OCI-LY7 (cell line): ENCODE measurements around the gene FOXP1. TPM values are rescaled to one million over a fixed set of nuclear protein-coding genes. Genes with fewer than 3 reads are reported as not detected.

Experiments
- BruUV-seq: library from RNA; stranded (reverse); fragments of 400-500 nt; replicated peaks from 2 replicates; lab custom pipeline; 2021; lab: Mats Ljungman, UMichigan
- CTCF ChIA-PET: fragments of 300-600 bp; sonication (Branson Sonifier 250); formaldehyde crosslinking; loops from one replicate; lab custom pipeline; 2022; ENCODE audit warnings: antibody characterized with exemption; ENCODE audit not compliant: unreplicated experiment; lab: Charles Lee
- POLR2A ChIA-PET: fragments of 300-600 bp; sonication (Branson Sonifier 250); formaldehyde crosslinking; loops from one replicate; lab custom pipeline; 2022; ENCODE audit warnings: antibody characterized with exemption; lab: Charles Lee
- DNase-seq: peaks from one replicate; pipeline ENCODE4 v3.0.0-alpha.2; 2015; ENCODE audit warnings: low spot score
- H2AFZ ChIP-seq: fragments of 200-600 bp; sonication (generic), shearing (Covaris generic); 2 replicates; pipeline ENCODE4 v1.6.1; 2014; ENCODE audit warnings: mild to moderate bottlenecking, antibody characterized with exemption, low read length, moderate library complexity
- H3K27ac ChIP-seq: fragments of 200-600 bp; sonication (generic); 2 replicates; pipeline ENCODE4 v1.5.1; 2014; ENCODE audit warnings: mixed run types, low read depth, mild to moderate bottlenecking, moderate library complexity, low read length, inconsistent platforms; ENCODE audit not compliant: poor library complexity, severe bottlenecking
- H3K36me3 ChIP-seq: fragments of 200-600 bp; sonication (generic); 2 replicates; pipeline ENCODE4 v1.6.1; 2014; ENCODE audit warnings: mild to moderate bottlenecking, antibody characterized with exemption, low read length, moderate library complexity, mixed read lengths; ENCODE audit not compliant: insufficient read depth
- H3K4me1 ChIP-seq: fragments of 200-600 bp; sonication (generic); 2 replicates; pipeline ENCODE4 v1.5.1; 2014; ENCODE audit warnings: mild to moderate bottlenecking, low read length; ENCODE audit not compliant: insufficient read depth, poor library complexity, severe bottlenecking
- H3K4me2 ChIP-seq: fragments of 200-600 bp; sonication (generic); 2 replicates; pipeline ENCODE4 v1.6.1; 2014; ENCODE audit warnings: mild to moderate bottlenecking, low read length
- H3K4me3 ChIP-seq: fragments of 200-600 bp; sonication (generic); 2 replicates; pipeline ENCODE4 v1.5.1; 2014; ENCODE audit warnings: mild to moderate bottlenecking, low read depth, low read length; ENCODE audit not compliant: poor library complexity, severe bottlenecking
- H3K79me2 ChIP-seq: fragments of 200-600 bp; sonication (generic); 2 replicates; pipeline ENCODE4 v1.6.1; 2016; ENCODE audit warnings: low read depth, mild to moderate bottlenecking, low read length, moderate library complexity, mixed read lengths; ENCODE audit not compliant: insufficient read depth
- H3K9me2 ChIP-seq: fragments of 200-600 bp; sonication (generic); 2 replicates; pipeline ENCODE4 v1.6.1; 2016; ENCODE audit warnings: mild to moderate bottlenecking, low read length, mixed read lengths; ENCODE audit not compliant: insufficient read depth
- H3K9me3 ChIP-seq: fragments of 200-600 bp; sonication (generic); 2 replicates; pipeline ENCODE4 v1.6.1; 2014; ENCODE audit warnings: mild to moderate bottlenecking, mixed run types, low read length, mixed read lengths
- H4K20me1 ChIP-seq: fragments of 200-600 bp; sonication (generic); 2 replicates; pipeline ENCODE4 v1.6.1; 2014; ENCODE audit warnings: mild to moderate bottlenecking, antibody characterized with exemption, low read length, moderate library complexity, mixed read lengths; ENCODE audit not compliant: insufficient read depth
- EZH2phosphoT487 ChIP-seq: fragments of 200-600 bp; sonication (generic); IDR thresholded peaks from 2 replicates; pipeline ENCODE4 v1.6.1; 2018; ENCODE audit warnings: low read depth, borderline replicate concordance, mild to moderate bottlenecking, mixed run types, antibody characterized with exemption, low read length, moderate library complexity, mixed read lengths
- intact Hi-C: fragments of 100-400 bp; cut with micrococcal nuclease; formaldehyde crosslinking; loops from one replicate; pipeline ENCODE4 v1.10.0; 2022; ENCODE audit not compliant: unreplicated experiment
- total RNA-seq, 2 experiments: library from RNA; depleted of rRNA in 1 of 2; stranded (reverse); fragments of >200 nt in 1 of 2; shearing (Covaris generic) in 1 of 2; gene quantifications; 2 replicates each; pipeline ENCODE4 v1.2.3, GENCODE V29; 2014 to 2022
- TF ChIP-seq, protein P1 (sequence below): fragments of 200-600 bp; sonication (generic); conservative IDR thresholded peaks from 2 replicates; pipeline ENCODE4 v1.5.1; 2014; ENCODE audit warnings: mild to moderate bottlenecking, antibody characterized with exemption, low read length, moderate library complexity, mixed read lengths

Gene FOXP1
- total RNA-seq, 2 experiments from 2014 or later: 87.3 to 151 TPM

DNA sequence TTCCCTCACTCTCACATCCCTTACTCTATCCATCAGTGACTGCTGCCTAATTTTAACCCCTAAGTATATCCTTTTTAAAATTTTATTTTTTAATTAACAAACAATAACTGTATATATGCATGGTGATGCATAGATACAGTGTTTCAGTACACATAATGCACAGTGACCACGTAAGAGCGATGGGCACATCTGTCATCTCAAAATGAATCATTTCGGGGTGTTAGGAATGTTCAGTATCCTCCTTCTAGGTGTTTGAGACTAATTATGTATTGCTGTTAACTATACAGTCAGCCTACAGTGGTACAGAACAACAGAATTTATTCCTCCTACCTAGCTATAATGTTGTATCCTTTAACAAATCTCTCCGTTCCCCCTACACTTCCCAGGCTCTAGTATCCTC lies 307.0 kb downstream of the FOXP1 start:
- intact Hi-C loops: no loop called here
- H3K4me1 ChIP-seq: no peaks in the 10 kb centered on the region
- no peak overlapping the region for H3K4me2 ChIP-seq
- no peak overlapping the region for H3K4me3 ChIP-seq
- no peak for DNase-seq
- no peaks in the 10 kb centered on the region for H3K9me2 ChIP-seq
- H2AFZ ChIP-seq: no peak overlapping the region
- ChIA-PET POLR2A (interaction anchor here (1.6 kb wide), 1 partner anchor 34 kb away, joined by 3 read pairs; no protein-coding TSS in a partner anchor), CTCF (no interaction called here)
- no peaks in the 10 kb centered on the region for H3K79me2 ChIP-seq
- H3K9me3 ChIP-seq: no peaks in the 10 kb centered on the region
- no TSS peak for BruUV-seq
- TF ChIP-seq, protein P1, sequence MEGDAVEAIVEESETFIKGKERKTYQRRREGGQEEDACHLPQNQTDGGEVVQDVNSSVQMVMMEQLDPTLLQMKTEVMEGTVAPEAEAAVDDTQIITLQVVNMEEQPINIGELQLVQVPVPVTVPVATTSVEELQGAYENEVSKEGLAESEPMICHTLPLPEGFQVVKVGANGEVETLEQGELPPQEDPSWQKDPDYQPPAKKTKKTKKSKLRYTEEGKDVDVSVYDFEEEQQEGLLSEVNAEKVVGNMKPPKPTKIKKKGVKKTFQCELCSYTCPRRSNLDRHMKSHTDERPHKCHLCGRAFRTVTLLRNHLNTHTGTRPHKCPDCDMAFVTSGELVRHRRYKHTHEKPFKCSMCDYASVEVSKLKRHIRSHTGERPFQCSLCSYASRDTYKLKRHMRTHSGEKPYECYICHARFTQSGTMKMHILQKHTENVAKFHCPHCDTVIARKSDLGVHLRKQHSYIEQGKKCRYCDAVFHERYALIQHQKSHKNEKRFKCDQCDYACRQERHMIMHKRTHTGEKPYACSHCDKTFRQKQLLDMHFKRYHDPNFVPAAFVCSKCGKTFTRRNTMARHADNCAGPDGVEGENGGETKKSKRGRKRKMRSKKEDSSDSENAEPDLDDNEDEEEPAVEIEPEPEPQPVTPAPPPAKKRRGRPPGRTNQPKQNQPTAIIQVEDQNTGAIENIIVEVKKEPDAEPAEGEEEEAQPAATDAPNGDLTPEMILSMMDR: no peak
- TF ChIP-seq EZH2phosphoT487: no peak
- no peak overlapping the region for H3K27ac ChIP-seq
- 0 out of 2 replicates have a peak, but pooled peaks cover 3% of the 10 kb centered on the region for H4K20me1 ChIP-seq
- no peaks in the 10 kb centered on the region for H3K36me3 ChIP-seq

DNA sequence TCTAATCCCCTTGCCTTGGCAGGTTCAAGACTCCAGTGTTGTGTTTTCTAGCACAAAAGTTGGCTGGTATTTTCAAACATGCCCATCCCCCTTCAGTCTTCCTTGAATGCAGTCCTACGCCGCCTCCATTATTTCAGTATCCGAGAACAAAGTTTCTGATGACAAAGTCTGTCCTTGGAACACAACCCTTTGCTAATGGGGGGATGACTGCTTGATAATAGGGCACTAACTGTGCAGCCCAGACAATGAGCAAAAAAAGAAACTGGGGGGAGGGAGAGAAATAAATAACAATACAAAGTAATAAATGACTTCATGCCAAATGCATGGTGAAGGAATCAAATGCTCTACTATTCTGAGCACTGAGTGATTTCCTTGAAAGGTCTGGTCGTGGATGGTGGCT lies 310.1 kb downstream of the FOXP1 start:
- Histone ChIP-seq H3K9me3 (no peaks in the 10 kb centered on the region), H3K36me3 (no peaks in the 10 kb centered on the region), H4K20me1 (no peaks in the 10 kb centered on the region), H3K27ac (no peak overlapping the region), H3K79me2 (no peaks in the 10 kb centered on the region), H3K4me1 (no peaks in the 10 kb centered on the region), H3K4me2 (no peak overlapping the region), H3K9me2 (no peaks in the 10 kb centered on the region), H3K4me3 (no peak overlapping the region), H2AFZ (no peak overlapping the region)
- ChIA-PET CTCF (no interaction called here), POLR2A (no interaction called here)
- no peak for DNase-seq
- intact Hi-C loops: no loop called here
- TF ChIP-seq, protein P1: no peak
- BruUV-seq: no TSS peak

DNA sequence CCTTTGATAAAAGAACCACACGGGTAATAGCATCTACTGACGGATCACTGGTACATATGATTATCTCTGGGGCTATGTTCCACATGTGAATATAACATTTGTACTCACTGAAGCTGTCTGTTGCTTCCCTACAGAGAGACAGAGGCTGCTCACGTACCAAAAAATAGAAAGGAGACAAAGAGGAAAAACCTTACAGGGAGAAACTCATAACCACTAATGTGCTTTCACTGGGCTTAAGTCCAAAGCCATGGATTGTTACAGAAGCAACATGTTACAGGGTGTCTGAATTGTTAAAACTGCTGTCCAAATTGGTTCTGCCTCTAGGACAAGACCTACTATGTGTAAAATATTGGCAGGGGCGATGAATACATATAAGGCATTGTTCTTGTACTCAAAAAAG lies 311.9 kb downstream of the FOXP1 start:
- intact Hi-C loops: no loop called here
- H3K27ac ChIP-seq: no peak overlapping the region
- BruUV-seq: no TSS peak
- no peak overlapping the region for H3K4me3 ChIP-seq
- no peaks in the 10 kb centered on the region for H3K79me2 ChIP-seq
- H2AFZ ChIP-seq: no peak overlapping the region
- H3K4me2 ChIP-seq: no peak overlapping the region
- ChIA-PET CTCF (interaction anchor here (0.6 kb wide), 1 partner anchor 93 kb away, joined by 3 read pairs; no protein-coding TSS in a partner anchor), POLR2A (no interaction called here)
- peaks cover 4% of the 10 kb centered on the region for H3K4me1 ChIP-seq
- H3K9me3 ChIP-seq: no peaks in the 10 kb centered on the region
- no peaks in the 10 kb centered on the region for H3K36me3 ChIP-seq
- H4K20me1 ChIP-seq: no peaks in the 10 kb centered on the region
- no peaks in the 10 kb centered on the region for H3K9me2 ChIP-seq
- DNase-seq: no peak
- TF ChIP-seq, protein P1: no peak
- TF ChIP-seq EZH2phosphoT487: no peak
